HepG2 (cell line): ENCODE data around the gene FGGY. TPM values are rescaled to one million over a fixed set of nuclear protein-coding genes. Genes with fewer than 3 reads are reported as not detected.
A peak's percentile ranks its signal among the peaks of the same experiment; 100 is the strongest.

ENCODE experiments used
- ADNP ChIP-seq: sonication (generic); formaldehyde crosslinking; IDR thresholded peaks from 2 replicates; pipeline ENCODE4 v1.4.0; 2020; ENCODE audit warnings: missing genetic modification reagents
- ATF3 ChIP-seq: sonication (generic); formaldehyde crosslinking; IDR thresholded peaks from 2 replicates; pipeline ENCODE4 v1.4.0; 2020; ENCODE audit warnings: missing genetic modification reagents
- CENPBD1 ChIP-seq: sonication (generic); formaldehyde crosslinking; IDR thresholded peaks from 2 replicates; pipeline ENCODE4 v1.8.0; 2022; ENCODE audit warnings: missing genetic modification reagents, low read depth, mild to moderate bottlenecking, borderline replicate concordance
- HMGXB3 ChIP-seq: sonication (generic); formaldehyde crosslinking; IDR thresholded peaks from 2 replicates; pipeline ENCODE4 v1.4.0; 2020; ENCODE audit warnings: missing genetic modification reagents, borderline replicate concordance
- HOXA3 ChIP-seq: sonication (generic); formaldehyde crosslinking; IDR thresholded peaks from 2 replicates; pipeline ENCODE4 v1.5.0; 2020; ENCODE audit warnings: missing genetic modification reagents
- IKZF5 ChIP-seq: IDR thresholded peaks from 2 replicates; pipeline ENCODE4 v1.6.1; 2018; ENCODE audit warnings: missing genetic modification reagents, mild to moderate bottlenecking, missing compliant biosample characterization
- JARID2 ChIP-seq: sonication (generic); formaldehyde crosslinking; IDR thresholded peaks from 2 replicates; pipeline ENCODE4 v1.8.1; 2023; ENCODE audit warnings: missing genetic modification reagents, inconsistent platforms; ENCODE audit not compliant: insufficient replicate concordance
- KIAA2018 ChIP-seq: sonication (generic); formaldehyde crosslinking; IDR thresholded peaks from 2 replicates; pipeline ENCODE4 v1.5.0; 2020; ENCODE audit warnings: mild to moderate bottlenecking, missing genetic modification reagents, borderline replicate concordance
- NR2C2 ChIP-seq: sonication (generic); formaldehyde crosslinking; IDR thresholded peaks from 2 replicates; pipeline ENCODE4 v1.4.0; 2020; ENCODE audit warnings: missing genetic modification reagents, mild to moderate bottlenecking, moderate library complexity, borderline replicate concordance
- NR2F6 ChIP-seq, 2 experiments: IDR thresholded peaks; 2 replicates each; pipeline ENCODE4 v1.6.1; 2016; ENCODE audit warnings: antibody characterized with exemption in 1 of 2, mild to moderate bottlenecking in 1 of 2
- RXRA ChIP-seq: sonication (generic); formaldehyde crosslinking; IDR thresholded peaks from 2 replicates; pipeline ENCODE4 v1.5.1; 2020; ENCODE audit warnings: missing genetic modification reagents
- ZFP36L1 ChIP-seq: sonication (generic); formaldehyde crosslinking; IDR thresholded peaks from 2 replicates; pipeline ENCODE4 v1.8.0; 2022; ENCODE audit warnings: mild to moderate bottlenecking, missing genetic modification reagents, moderate library complexity
- ZNF260 ChIP-seq: sonication (generic); formaldehyde crosslinking; IDR thresholded peaks from 2 replicates; pipeline ENCODE4 v1.4.0; 2020; ENCODE audit warnings: missing genetic modification reagents, low read depth, mild to moderate bottlenecking, borderline replicate concordance
- ZSCAN21 ChIP-seq: sonication (generic); formaldehyde crosslinking; IDR thresholded peaks from 2 replicates; pipeline ENCODE4 v1.8.0; 2022; ENCODE audit warnings: mild to moderate bottlenecking, missing genetic modification reagents, moderate library complexity, borderline replicate concordance
- polyA plus RNA-seq, 8 experiments: library from polyadenylated mRNA; depleted of rRNA in 3 of 8; stranded (reverse) in 7 of 8; unstranded in 1 of 8; fragments of >200 nt; fragmentation: Illumina TruSeq in 4 of 8; extraction: Trizol in 4 of 8; gene quantifications; 2 replicates each; pipeline versions ENCODE4 v1.2.1 to v1.2.3, GENCODE V29; 2011 to 2016; ENCODE audit warnings: low read depth in 4 of 8, missing spikeins in 1 of 8, mixed read lengths in 1 of 8; ENCODE audit not compliant: insufficient read depth in 1 of 8
- total RNA-seq, 5 experiments: library from RNA; depleted of rRNA; stranded (reverse); fragments of >200 nt; fragmentation: Illumina TruSeq; extraction: Trizol; gene quantifications; 2 replicates each; pipeline ENCODE4 v1.2.3, GENCODE V29; 2016; ENCODE audit warnings: low read depth in 1 of 5

The FGGY gene
- total and polyA plus RNA-seq, 2 of the 13 experiments (the other 11 are each of a cell fraction or from before 2014, with no cell fraction given) = 15.7 to 27.5 TPM

- TF ChIP-seq KIAA2018 (CRISPR knock-in tag) (no peak), RXRA (peak; percentile 81), ATF3 (peak; percentile 39; the same call in 1 of the 2 replicates), ZSCAN21 (CRISPR knock-in tag) (peak; percentile 53; the same call in 1 of the 2 replicates), HOXA3 (CRISPR knock-in tag) (peak; percentile 38; the same call in 1 of the 2 replicates), IKZF5 (CRISPR knock-in tag) (peak; percentile 90), HMGXB3 (CRISPR knock-in tag) (no peak), NR2C2 (CRISPR knock-in tag) (peak; percentile 41; the same call in 1 of the 2 replicates), ZNF260 (CRISPR knock-in tag) (no peak), NR2F6 (IDR thresholded peaks at IDR 0.05) (peak; percentile 52), NR2F6 (CRISPR knock-in tag; IDR thresholded peaks at IDR 0.05) (peak; percentile 70), ZFP36L1 (CRISPR knock-in tag) (no peak), ADNP (CRISPR knock-in tag) (no peak), JARID2 (CRISPR knock-in tag) (no peak), CENPBD1 (no peak)
Observed at GRCh38 chr1:59669752-59670312, 372.9 kb downstream of the FGGY start (continued).
